ENCODE data around the gene PARP6.

PARP6 gene

GRCh38 chr15:72199721-72200212, 72.6 kb downstream of the PARP6 start:
- DNase-seq = peak; percentile 67 to 76 (median 74)

- DNase-seq = no peak
These were observed 73.2 kb downstream of the PARP6 start for GRCh38 chr15:72199205-72199515.

- DNase-seq = no peak
These were observed 73.8 kb downstream of the PARP6 start for GRCh38 chr15:72198356-72199204.

GRCh38 chr15:72197460-72198355, 74.6 kb downstream of the PARP6 start, which contains the start of gene GRAMD2A:
GRAMD2A (minus strand) TSS chr15:72197787.
- peak in 2 of 3 donors; percentile 39 to 64 for DNase-seq

- peak in 1 of 3 donors; percentile 20 for DNase-seq
These were observed 75.3 kb downstream of the PARP6 start for GRCh38 chr15:72197041-72197459.

- no peak for DNase-seq
These were observed 75.8 kb downstream of the PARP6 start for GRCh38 chr15:72196409-72197040.

GRCh38 chr15:72195101-72195511, 77.2 kb downstream of the PARP6 start:
- peak; percentile 88 to 93 (median 92) for DNase-seq

- no peak for DNase-seq
These were observed 78.4 kb downstream of the PARP6 start for GRCh38 chr15:72193836-72194396.

- DNase-seq = no peak
These were observed 79.9 kb downstream of the PARP6 start for GRCh38 chr15:72192416-72192815.

All from suppressor macrophage treated with lipopolysaccharide for 1 hour (primary cell).